Endodermal cell (in vitro differentiated cells): ENCODE measurements around the gene MYOC. TPM values are rescaled to one million over a fixed set of nuclear protein-coding genes. Genes with fewer than 3 reads are reported as not detected.

Source experiments
- DNase-seq: peaks from one replicate; pipeline ENCODE4 v3.0.0-alpha.2; 2017
- H3K27ac ChIP-seq: 2 replicates; pipeline ENCODE4 v1.5.1; 2013; ENCODE audit warnings: mild to moderate bottlenecking, low read depth, low read length, moderate library complexity
- H3K27me3 ChIP-seq: 2 replicates; pipeline ENCODE4 v1.6.1; 2013; ENCODE audit warnings: mild to moderate bottlenecking, low read length, moderate library complexity; ENCODE audit not compliant: insufficient read depth, control insufficient read depth, poor library complexity, severe bottlenecking
- H3K36me3 ChIP-seq: 2 replicates; pipeline ENCODE4 v1.7.0; 2013; ENCODE audit warnings: mild to moderate bottlenecking, low read length, moderate library complexity; ENCODE audit not compliant: control insufficient read depth, insufficient read depth
- H3K4me1 ChIP-seq: one replicate; pipeline ENCODE4 v1.7.0; 2013; ENCODE audit warnings: low read length; ENCODE audit not compliant: control insufficient read depth, insufficient read depth
- H3K4me3 ChIP-seq: 2 replicates; pipeline ENCODE4 v1.5.1; 2013; ENCODE audit warnings: mild to moderate bottlenecking, low read length, moderate library complexity
- H3K9ac ChIP-seq: 2 replicates; pipeline ENCODE4 v1.6.1; 2013; ENCODE audit warnings: mild to moderate bottlenecking, low read length, moderate library complexity; ENCODE audit not compliant: poor library complexity, severe bottlenecking; ENCODE audit errors: extremely low read depth
- H3K9me3 ChIP-seq: 2 replicates; pipeline ENCODE4 v1.6.1; 2013; ENCODE audit warnings: mild to moderate bottlenecking, low read length, moderate library complexity; ENCODE audit not compliant: control insufficient read depth
- H3K27ac Mint-ChIP-seq: 2 replicates; pipeline ENCODE4 v1.8.0; 2020; ENCODE audit warnings: mixed read lengths
- H3K27me3 Mint-ChIP-seq: 2 replicates; pipeline ENCODE4 v1.8.0; 2021; ENCODE audit warnings: mild to moderate bottlenecking, mixed read lengths; ENCODE audit not compliant: insufficient read depth
- H3K36me3 Mint-ChIP-seq: 2 replicates; pipeline ENCODE4 v1.8.0; 2020; ENCODE audit warnings: low read depth, mixed read lengths
- H3K4me1 Mint-ChIP-seq: 2 replicates; pipeline ENCODE4 v1.8.0; 2020; ENCODE audit warnings: mixed read lengths
- H3K4me3 Mint-ChIP-seq: 2 replicates; pipeline ENCODE4 v1.8.0; 2020; ENCODE audit warnings: mild to moderate bottlenecking, moderate library complexity, mixed read lengths
- H3K9me3 Mint-ChIP-seq: 2 replicates; pipeline ENCODE4 v1.8.0; 2020; ENCODE audit warnings: mild to moderate bottlenecking, mixed read lengths
- WGBS, 2 experiments: methylation state at CpG; one replicate each; pipeline versions ENCODE4 v1.1.5 to v1.1.7; 2013; ENCODE audit warnings: missing lambda C conversion rate in 2 of 2, mixed read lengths in 1 of 2; ENCODE audit not compliant: insufficient coverage in 1 of 2, insufficient read length in 1 of 2; 5-methylcytosine and 5-hydroxymethylcytosine counted together
- total RNA-seq, 2 donors: library from RNA; stranded (reverse); fragmentation: NEBNext Ultra II Directional in 1 of 2; extraction: Animal tissue kit (Norgen Biotek cat#: 25700) in 1 of 2; gene quantifications; 2 replicates in 1 of 2; 3 replicates in 1 of 2; pipeline ENCODE4 v1.2.1, GENCODE V29; 2021
- TF ChIP-seq, protein P1 (sequence below): fragments of 200-600 bp; sonication (generic); conservative IDR thresholded peaks from 2 replicates; pipeline ENCODE4 v1.5.0; 2021; ENCODE audit warnings: antibody characterized with exemption, mild to moderate bottlenecking

MYOC gene
- total RNA-seq, 2 donors from 2014 or later: not detected

- H3K36me3 ChIP-seq: no peaks in the 10 kb centered on the region
- TF ChIP-seq, protein P1, sequence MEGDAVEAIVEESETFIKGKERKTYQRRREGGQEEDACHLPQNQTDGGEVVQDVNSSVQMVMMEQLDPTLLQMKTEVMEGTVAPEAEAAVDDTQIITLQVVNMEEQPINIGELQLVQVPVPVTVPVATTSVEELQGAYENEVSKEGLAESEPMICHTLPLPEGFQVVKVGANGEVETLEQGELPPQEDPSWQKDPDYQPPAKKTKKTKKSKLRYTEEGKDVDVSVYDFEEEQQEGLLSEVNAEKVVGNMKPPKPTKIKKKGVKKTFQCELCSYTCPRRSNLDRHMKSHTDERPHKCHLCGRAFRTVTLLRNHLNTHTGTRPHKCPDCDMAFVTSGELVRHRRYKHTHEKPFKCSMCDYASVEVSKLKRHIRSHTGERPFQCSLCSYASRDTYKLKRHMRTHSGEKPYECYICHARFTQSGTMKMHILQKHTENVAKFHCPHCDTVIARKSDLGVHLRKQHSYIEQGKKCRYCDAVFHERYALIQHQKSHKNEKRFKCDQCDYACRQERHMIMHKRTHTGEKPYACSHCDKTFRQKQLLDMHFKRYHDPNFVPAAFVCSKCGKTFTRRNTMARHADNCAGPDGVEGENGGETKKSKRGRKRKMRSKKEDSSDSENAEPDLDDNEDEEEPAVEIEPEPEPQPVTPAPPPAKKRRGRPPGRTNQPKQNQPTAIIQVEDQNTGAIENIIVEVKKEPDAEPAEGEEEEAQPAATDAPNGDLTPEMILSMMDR: no peak
- no peak overlapping the region for H3K27ac ChIP-seq
- peaks cover 44% of the 10 kb centered on the region for H3K27me3 Mint-ChIP-seq
- peaks cover 6% of the 10 kb centered on the region for H3K4me1 Mint-ChIP-seq
- no peaks in the 10 kb centered on the region for H3K36me3 Mint-ChIP-seq
- H3K9me3 ChIP-seq: no peaks in the 10 kb centered on the region
- DNase-seq: no peak
- H3K4me1 ChIP-seq: peaks cover 4% of the 10 kb centered on the region
- H3K27me3 ChIP-seq: peaks cover 5% of the 10 kb centered on the region
- WGBS, 2 experiments: 82 to 89% methylated on average over 4 to 6 of the region's 6 CpGs
- no peak overlapping the region for H3K27ac Mint-ChIP-seq
- no peaks in the 10 kb centered on the region for H3K9me3 Mint-ChIP-seq
- H3K4me3 Mint-ChIP-seq: no peak overlapping the region
- no peak overlapping the region for H3K4me3 ChIP-seq
- H3K9ac ChIP-seq: no peak overlapping the region
Observed at GRCh38 chr1:171655746-171656116, 3.2 kb upstream of the MYOC start.

- peaks cover 6% of the 10 kb centered on the region for H3K4me1 Mint-ChIP-seq
- peaks cover 44% of the 10 kb centered on the region for H3K27me3 Mint-ChIP-seq
- peak; percentile 96 for DNase-seq
- no peaks in the 10 kb centered on the region for H3K9me3 Mint-ChIP-seq
- Histone ChIP-seq H3K9me3 (no peaks in the 10 kb centered on the region), H3K9ac (no peak overlapping the region), H3K36me3 (no peaks in the 10 kb centered on the region), H3K4me1 (peaks cover 4% of the 10 kb centered on the region), H3K27me3 (peaks cover 5% of the 10 kb centered on the region), H3K4me3 (no peak overlapping the region), H3K27ac (no peak overlapping the region)
- H3K27ac Mint-ChIP-seq: peak overlapping the region; percentile 34
- H3K36me3 Mint-ChIP-seq: no peaks in the 10 kb centered on the region
- TF ChIP-seq, protein P1: peak; percentile 95
- peak overlapping the region; percentile 29 for H3K4me3 Mint-ChIP-seq
- whole genome bisulfite sequencing, 2 experiments: 58 to 62% methylated on average over 14 to 24 of the region's 24 CpGs
Observed at GRCh38 chr1:171654942-171655745, 2.7 kb upstream of the MYOC start.

GRCh38 chr1:171654201-171654941 is 1.9 kb upstream of the MYOC start:
- Histone ChIP-seq H3K27me3 (peaks cover 5% of the 10 kb centered on the region), H3K36me3 (no peaks in the 10 kb centered on the region), H3K4me3 (no peak overlapping the region), H3K27ac (no peak overlapping the region), H3K4me1 (peaks cover 4% of the 10 kb centered on the region), H3K9me3 (no peaks in the 10 kb centered on the region), H3K9ac (no peak overlapping the region)
- H3K4me3 Mint-ChIP-seq: no peak overlapping the region
- TF ChIP-seq, protein P1: no peak
- no peak for DNase-seq
- H3K9me3 Mint-ChIP-seq: no peaks in the 10 kb centered on the region
- H3K27ac Mint-ChIP-seq: no peak overlapping the region
- WGBS, 2 experiments: 84 to 85% methylated on average over 6 to 8 of the region's 8 CpGs
- peaks cover 6% of the 10 kb centered on the region for H3K4me1 Mint-ChIP-seq
- H3K36me3 Mint-ChIP-seq: no peaks in the 10 kb centered on the region
- peaks cover 38% of the 10 kb centered on the region for H3K27me3 Mint-ChIP-seq
